GM18499 (cell line): ENCODE measurements around the gene NFIX.

Experiments
- ATAC-seq: cut with Tn5 transposase; IDR thresholded peaks from one replicate; pipeline ENCODE4 v1.9.1; 2021; ENCODE audit warnings: moderate number of reproducible peaks; ENCODE audit not compliant: insufficient read depth, unreplicated experiment

Gene NFIX

DNA sequence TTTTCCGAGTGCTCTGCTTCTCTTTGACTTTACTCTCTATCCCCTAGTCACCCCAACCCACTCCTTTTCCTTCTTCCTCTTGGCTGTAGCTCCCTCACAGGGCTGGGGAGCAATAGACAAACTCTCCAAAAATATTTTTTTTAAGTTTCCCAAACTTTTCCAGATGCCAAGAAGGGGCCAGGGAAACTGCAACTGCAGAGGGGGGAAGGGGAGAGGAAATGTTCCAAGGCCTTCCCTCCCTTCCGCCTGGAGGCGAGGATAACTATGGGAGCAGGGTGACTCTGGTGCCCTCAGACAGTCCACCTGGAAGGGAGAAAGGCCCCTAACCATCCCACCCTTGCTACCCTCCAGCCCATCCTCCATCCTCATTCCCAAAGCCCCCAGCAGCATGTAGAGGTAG, 58.0 kb downstream of the NFIX start:
- no peak for ATAC-seq

- ATAC-seq: no peak
Measured at GRCh38 chr19:13053761-13054625, 58.7 kb downstream of the NFIX start.

GRCh38 chr19:13054626-13055212, 59.4 kb downstream of the NFIX start:
- no peak for ATAC-seq

GRCh38 chr19:13055213-13056051, 60.2 kb downstream of the NFIX start:
- ATAC-seq: no peak

- no peak for ATAC-seq
Measured at GRCh38 chr19:13056052-13056660, 60.9 kb downstream of the NFIX start.

DNA sequence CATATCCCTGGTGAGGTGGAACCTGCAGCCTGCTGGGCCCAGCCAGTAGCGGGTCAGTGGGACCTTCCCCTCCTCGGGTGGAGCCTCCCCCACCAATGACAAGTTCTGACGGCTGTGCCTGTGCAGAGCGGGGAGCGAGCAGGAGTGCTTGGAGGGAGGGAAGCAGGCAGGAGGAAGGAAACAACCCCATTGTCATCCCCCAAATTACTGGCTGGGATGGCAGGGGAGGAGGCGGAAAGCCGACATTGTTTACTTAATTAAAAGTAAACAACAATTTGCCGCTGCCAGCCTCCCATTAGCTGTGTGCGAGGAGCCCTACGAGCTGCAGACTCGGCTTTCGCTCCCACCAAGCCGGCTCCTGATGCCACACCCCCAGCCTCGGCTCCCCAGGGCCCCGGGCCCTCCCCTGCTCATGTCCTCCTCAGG, 61.9 kb downstream of the NFIX start:
- ATAC-seq: no peak

- ATAC-seq: no peak
Measured at GRCh38 chr19:13057744-13058143, 62.5 kb downstream of the NFIX start.

- ATAC-seq: no peak
Measured at GRCh38 chr19:13058951-13059660, 63.8 kb downstream of the NFIX start.

GRCh38 chr19:13060233-13060963, 65.1 kb downstream of the NFIX start:
- no peak for ATAC-seq

DNA sequence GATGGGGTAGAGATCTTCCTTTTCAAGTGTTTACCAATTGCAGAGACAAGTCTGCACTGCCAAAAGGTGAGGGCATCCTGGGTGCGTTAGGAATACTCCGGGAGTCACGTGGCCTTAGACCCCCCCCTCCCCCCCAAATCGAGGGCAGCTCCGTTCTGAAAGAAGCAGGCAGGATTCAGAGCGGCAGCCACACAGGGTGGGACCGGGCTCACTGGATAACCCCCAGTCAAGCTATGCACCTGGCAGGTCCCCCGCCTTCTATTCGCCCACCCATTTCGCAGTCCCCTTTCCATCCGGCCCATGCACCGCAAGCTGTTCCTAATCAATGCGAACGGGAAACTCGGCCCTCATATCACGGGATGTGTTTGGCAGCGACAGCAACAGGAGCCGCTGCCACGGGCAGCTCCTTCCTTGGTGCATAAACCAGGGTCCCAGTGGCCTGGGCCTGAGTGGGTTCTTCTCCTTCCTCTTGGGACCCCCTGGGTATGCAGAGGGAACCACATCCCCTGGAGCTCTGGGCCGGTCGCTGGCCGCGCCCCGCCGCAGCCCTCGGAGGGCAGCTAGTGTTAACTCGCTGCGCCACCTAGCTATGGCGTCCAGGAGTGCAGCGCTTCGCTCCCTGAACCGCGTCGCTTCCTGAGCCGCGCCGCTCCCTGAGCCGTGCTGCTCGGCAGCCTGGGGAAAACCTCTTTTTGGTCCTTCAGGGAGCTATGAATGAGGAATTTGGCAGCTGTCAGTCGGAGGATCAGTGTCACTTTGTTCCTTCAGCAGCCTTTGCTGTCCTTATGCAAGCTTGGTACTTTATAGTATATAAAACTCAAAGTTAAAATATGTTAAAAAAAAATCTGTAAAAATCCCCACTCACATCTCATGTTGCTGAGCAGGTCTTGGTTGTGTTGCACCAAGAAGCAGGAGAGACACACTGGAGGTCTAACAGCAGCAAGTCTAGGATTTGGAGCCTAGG, 66.0 kb downstream of the NFIX start:
- ATAC-seq: no peak

- ATAC-seq: no peak
Measured at GRCh38 chr19:13062317-13062716, 67.0 kb downstream of the NFIX start.

DNA sequence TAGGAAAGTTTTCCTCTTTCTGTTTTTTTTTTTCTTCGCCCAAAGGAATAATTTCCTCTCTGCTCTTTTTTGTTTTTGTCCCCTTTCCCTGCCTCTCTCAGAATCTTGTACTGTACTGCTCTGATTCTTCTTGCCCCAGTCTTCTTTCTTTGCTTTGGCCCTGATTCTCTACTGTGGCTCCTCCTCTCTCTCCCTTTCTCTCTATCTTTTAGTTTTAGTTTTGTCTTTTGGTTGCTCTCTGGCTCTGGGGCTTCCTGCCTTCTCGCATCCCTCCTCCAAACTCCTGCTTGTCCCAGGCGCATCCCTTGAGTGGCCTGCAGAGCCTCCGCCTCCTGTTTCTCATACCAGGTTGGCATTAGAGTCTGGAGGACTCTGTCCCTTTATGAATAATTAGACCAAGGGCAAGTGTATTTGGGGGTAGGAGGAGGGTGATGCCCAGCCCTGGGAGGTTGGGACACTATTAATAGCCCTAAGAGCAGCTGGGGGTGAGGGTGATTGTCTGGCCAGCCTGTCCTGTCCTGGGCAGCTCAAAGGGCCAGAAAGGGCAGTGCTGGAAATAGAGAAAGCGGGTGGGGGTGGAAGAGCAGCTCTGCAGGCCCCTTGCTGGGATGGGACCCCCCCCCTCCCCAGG, 68.3 kb downstream of the NFIX start:
- ATAC-seq: no peak

- ATAC-seq: no peak
Measured at GRCh38 chr19:13064092-13064489, 68.8 kb downstream of the NFIX start.

DNA sequence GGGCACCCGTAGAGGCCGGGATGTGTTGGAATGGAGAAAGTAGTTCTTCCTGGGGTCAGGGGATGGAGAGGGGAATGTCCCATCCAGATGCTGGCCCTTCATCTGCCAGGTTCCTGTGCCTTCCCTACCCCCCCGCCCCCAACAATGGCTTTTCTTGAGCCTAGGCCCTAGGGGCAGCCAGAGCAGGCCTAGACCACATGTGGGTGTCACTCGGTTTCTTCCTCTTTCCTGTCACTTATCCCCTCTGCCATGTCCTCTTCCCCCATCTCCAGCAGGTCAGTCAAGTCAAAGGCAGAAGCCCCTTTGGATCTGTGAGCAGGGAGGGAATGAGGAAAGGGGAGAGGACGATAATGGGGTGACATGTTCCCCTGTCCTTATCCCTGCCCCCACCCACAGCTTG, 71.0 kb downstream of the NFIX start:
- no peak for ATAC-seq

- ATAC-seq: no peak
Measured at GRCh38 chr19:13066933-13067807, 71.9 kb downstream of the NFIX start.

DNA sequence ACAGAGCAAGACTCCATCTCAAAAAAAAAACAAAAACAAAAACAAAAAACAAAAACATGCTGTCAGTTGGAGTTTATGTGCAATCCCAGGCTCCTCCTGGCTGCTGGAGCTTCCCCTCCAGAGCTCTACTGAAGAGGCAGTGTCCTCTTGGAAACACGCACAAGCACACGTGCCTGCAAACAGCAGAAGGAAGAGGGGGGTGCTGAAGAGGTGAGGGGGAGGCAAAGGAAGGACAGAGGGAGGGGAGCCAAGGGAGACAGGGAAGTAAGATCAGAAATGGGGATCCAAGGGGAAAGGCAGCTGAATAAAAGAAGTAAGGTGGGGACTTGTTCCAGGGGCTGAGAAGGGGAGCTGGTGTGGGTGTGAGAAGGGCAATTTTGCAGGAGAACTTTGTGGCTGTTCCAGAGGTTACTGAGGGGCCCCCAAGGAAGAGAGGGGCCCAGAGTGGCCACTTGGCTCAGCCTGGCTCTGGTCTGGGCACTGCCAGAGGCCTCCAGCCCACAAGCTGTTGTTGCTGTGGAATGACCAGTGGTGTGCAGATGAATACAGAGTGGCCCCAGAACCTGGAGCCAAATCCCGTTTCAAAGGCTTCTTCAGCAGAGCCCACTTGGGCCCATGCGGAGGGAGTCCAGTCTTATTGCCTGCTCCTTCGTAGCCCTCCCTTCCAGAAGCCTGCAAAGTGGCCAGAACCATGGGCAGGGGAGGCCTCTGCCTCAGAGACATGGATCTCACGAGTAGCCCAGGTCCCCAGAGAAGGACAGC, 73.0 kb downstream of the NFIX start:
- ATAC-seq: no peak
